HCT116 (cell line): Measurements from ENCODE around the gene RANBP1. TPM values are rescaled to one million over a fixed set of nuclear protein-coding genes. Genes with fewer than 3 reads are reported as not detected.

ENCODE experiments used
- ATAC-seq: fragments of 200-7000 bp; cut with Tn5 transposase; 2 replicates; pipeline ENCODE4 v1.9.1; 2020; ENCODE audit warnings: mild to moderate bottlenecking, moderate library complexity
- BruUV-seq: library from RNA; stranded (reverse); fragments of 400-500 nt; replicated peaks from 2 replicates; lab custom pipeline; 2021; lab: Mats Ljungman, UMichigan
- CTCF ChIA-PET: fragments of 300-600 bp; sonication (Branson Sonifier 250); formaldehyde crosslinking; loops from one replicate; lab custom pipeline; 2021; ENCODE audit warnings: antibody characterized with exemption; lab: Charles Lee
- POLR2A ChIA-PET: fragments of 300-600, 350-600 bp; sonication (Branson Sonifier 250); formaldehyde crosslinking; loops from one replicate; lab custom pipeline; 2021; ENCODE audit warnings: antibody characterized with exemption; lab: Charles Lee
- RAD21 ChIA-PET, 2 experiments: fragments of 300-600 bp; sonication (Branson Sonifier 250); formaldehyde crosslinking; loops; one replicate each; lab custom pipeline; 2023; ENCODE audit warnings: low total read pairs in 2 of 2; ENCODE audit not compliant: uncharacterized antibody in 2 of 2, unreplicated experiment in 2 of 2, low non-redundant PET in 1 of 2; lab: Charles Lee
- DNase-seq: peaks from one replicate; pipeline ENCODE4 v3.0.0-alpha.2; 2010; ENCODE audit warnings: low read depth, low spot score
- H2AFZ ChIP-seq: fragments of 200-600 bp; shearing (Covaris generic), sonication (generic); 2 replicates; pipeline ENCODE4 v1.6.1; 2017; ENCODE audit warnings: low read depth, mixed run types, mixed read lengths, antibody characterized with exemption, low read length; ENCODE audit not compliant: poor library complexity, severe bottlenecking
- H3K27ac ChIP-seq: 2 replicates; pipeline ENCODE4 v1.5.1; 2012; ENCODE audit warnings: low read depth, low read length
- H3K27me3 ChIP-seq: fragments of 200-600 bp; sonication (generic); 2 replicates; pipeline ENCODE4 v1.6.1; 2016; ENCODE audit warnings: mixed run types, low read length, mixed read lengths; ENCODE audit not compliant: insufficient read depth
- H3K36me3 ChIP-seq, 2 experiments: fragments of 200-500 bp in 1 of 2; fragments of 200-600 bp in 1 of 2; sonication (Bioruptor generic) in 1 of 2; sonication (generic) in 1 of 2; 2 replicates each; pipeline versions ENCODE4 v1.5.1 to v1.6.1; 2014 to 2016; ENCODE audit warnings: low read length in 2 of 2, inconsistent platforms in 1 of 2, mixed read lengths in 1 of 2, mixed run types in 1 of 2; ENCODE audit not compliant: insufficient read depth in 2 of 2, control insufficient read depth in 1 of 2
- H3K4me1 ChIP-seq, 2 experiments: fragments of 200-600 bp in 1 of 2; sonication (generic) in 1 of 2; 2 replicates each; pipeline versions ENCODE4 v1.5.1 to v1.6.1; 2012 to 2017; ENCODE audit warnings: low read length in 2 of 2, inconsistent platforms in 1 of 2, mild to moderate bottlenecking in 1 of 2, mixed read lengths in 1 of 2, mixed run types in 1 of 2, moderate library complexity in 1 of 2; ENCODE audit not compliant: insufficient read depth in 2 of 2, control insufficient read depth in 1 of 2
- H3K4me2 ChIP-seq: fragments of 200-600 bp; sonication (generic); 2 replicates; pipeline ENCODE4 v1.6.1; 2017; ENCODE audit warnings: mixed run types, low read length, mixed read lengths
- H3K4me3 ChIP-seq, 2 experiments: fragments of 200-600 bp in 1 of 2; sonication (generic) in 1 of 2; replicated peaks in 1 of 2; 2 replicates each; pipeline ENCODE4 v1.5.1; 2011 to 2016; ENCODE audit warnings: low read length in 2 of 2, control low read depth in 1 of 2, low read depth in 1 of 2, mild to moderate bottlenecking in 1 of 2, mixed read lengths in 1 of 2, mixed run types in 1 of 2
- H3K79me2 ChIP-seq: fragments of 200-600 bp; sonication (generic); 2 replicates; pipeline ENCODE4 v1.6.1; 2017; ENCODE audit warnings: mild to moderate bottlenecking, mixed run types, low read length, moderate library complexity, mixed read lengths; ENCODE audit not compliant: insufficient read depth
- H3K9ac ChIP-seq: fragments of 200-600 bp; sonication (generic); 2 replicates; pipeline ENCODE4 v1.6.1; 2016; ENCODE audit warnings: low read length, mixed read lengths
- H3K9me2 ChIP-seq: fragments of 200-600 bp; sonication (generic), shearing (Covaris generic); 2 replicates; pipeline ENCODE4 v1.6.1; 2017; ENCODE audit warnings: mixed run types, mild to moderate bottlenecking, moderate library complexity; ENCODE audit not compliant: insufficient read depth
- H3K9me3 ChIP-seq, 2 experiments: fragments of 200-500 bp in 1 of 2; fragments of 200-600 bp in 1 of 2; sonication (Bioruptor generic) in 1 of 2; sonication (generic) in 1 of 2; 2 replicates each; pipeline ENCODE4 v1.6.1; 2014 to 2017; ENCODE audit warnings: low read length in 2 of 2, mixed read lengths in 2 of 2, inconsistent platforms in 1 of 2, low read depth in 1 of 2, mild to moderate bottlenecking in 1 of 2, mixed run types in 1 of 2, moderate library complexity in 1 of 2; ENCODE audit not compliant: control insufficient read depth in 1 of 2, insufficient read depth in 1 of 2
- H4K20me1 ChIP-seq: fragments of 200-600 bp; sonication (generic), shearing (Covaris generic); 2 replicates; pipeline ENCODE4 v1.6.1; 2017; ENCODE audit warnings: mixed run types, mild to moderate bottlenecking, moderate library complexity; ENCODE audit not compliant: insufficient read depth
- CEBPB ChIP-seq: IDR thresholded peaks from 2 replicates; pipeline ENCODE4 v1.6.1; 2012; ENCODE audit warnings: low read depth
- CTCF ChIP-seq, 3 experiments: fragments of 200-600 bp in 1 of 3; sonication (generic) in 1 of 3; IDR thresholded peaks in 2 of 3; conservative IDR thresholded peaks in 1 of 3; 2 replicates each; pipeline ENCODE4 v1.5.1; 2012 to 2017; ENCODE audit warnings: low read depth in 2 of 3, low read length in 2 of 3, antibody characterized with exemption in 1 of 3, borderline replicate concordance in 1 of 3, control low read depth in 1 of 3, mild to moderate bottlenecking in 1 of 3, mixed read lengths in 1 of 3, mixed run types in 1 of 3, moderate library complexity in 1 of 3; ENCODE audit not compliant: insufficient read depth in 1 of 3
- EGR1 ChIP-seq: IDR thresholded peaks from 2 replicates; pipeline ENCODE4 v1.6.1; 2012; ENCODE audit warnings: low read depth
- EZH2 ChIP-seq: fragments of 200-600 bp; sonication (generic); IDR thresholded peaks from 2 replicates; pipeline ENCODE4 v1.6.1; 2017; ENCODE audit warnings: antibody characterized with exemption, mixed run types
- EZH2phosphoT487 ChIP-seq: fragments of 200-600 bp; IDR thresholded peaks from 2 replicates; pipeline ENCODE4 v1.6.1; 2018; ENCODE audit warnings: antibody characterized with exemption, borderline replicate concordance
- JUND ChIP-seq: IDR thresholded peaks from 2 replicates; pipeline ENCODE4 v1.6.1; 2012
- MAX ChIP-seq: IDR thresholded peaks from 2 replicates; pipeline ENCODE4 v1.6.1; 2012
- POLR2AphosphoS5 ChIP-seq: IDR thresholded peaks from 2 replicates; pipeline ENCODE4 v1.6.1; 2011; ENCODE audit warnings: mild to moderate bottlenecking, low read depth, low read length, moderate library complexity
- SP1 ChIP-seq: IDR thresholded peaks from 2 replicates; pipeline ENCODE4 v1.6.1; 2012; ENCODE audit warnings: low read depth
- SRF ChIP-seq: IDR thresholded peaks from 2 replicates; pipeline ENCODE4 v1.6.1; 2012; ENCODE audit warnings: low read depth
- TCF7L2 ChIP-seq: IDR thresholded peaks from 2 replicates; pipeline ENCODE4 v1.7.0; 2011; ENCODE audit warnings: borderline replicate concordance, inconsistent platforms; ENCODE audit not compliant: insufficient read depth, insufficient read length; ENCODE audit errors: extremely low read depth
- ZNF274 ChIP-seq: fragments of 200-500 bp; sonication (Bioruptor generic); IDR thresholded peaks from 2 replicates; pipeline ENCODE4 v1.6.1; 2014; ENCODE audit warnings: mild to moderate bottlenecking, low read depth, low read length, inconsistent platforms
- intact Hi-C: fragments of 100-400 bp; cut with micrococcal nuclease; formaldehyde crosslinking; loops from 2 replicates; pipeline ENCODE4 v1.10.0; 2022
- microRNA counts: library from miRNA; unstranded; fragments of <30 nt; microRNA quantifications from one replicate; lab custom pipeline; 2015
- microRNA-seq: library from miRNA; unstranded; fragments of <30 nt; microRNA quantifications from one replicate; pipeline ENCODE4, GENCODE V29; 2016; ENCODE audit warnings: borderline number of aligned reads
- total RNA-seq: library from RNA; stranded (reverse); gene quantifications from one replicate; pipeline ENCODE4 v1.2.1, GENCODE V29; 2021; ENCODE audit not compliant: unreplicated experiment

The RANBP1 gene
- total RNA-seq, 1 experiment from 2014 or later: 351 TPM

- Histone ChIP-seq H3K4me2 (no peak overlapping the region), H3K36me3 (no peaks in the 10 kb centered on the region), H2AFZ (no peak overlapping the region), H3K9me2 (no peaks in the 10 kb centered on the region), H3K9me3 (no peaks in the 10 kb centered on the region), H3K27ac (no peak overlapping the region), H4K20me1 (no peaks in the 10 kb centered on the region), H3K79me2 (no peaks in the 10 kb centered on the region), H3K4me1 (no peaks in the 10 kb centered on the region; a peak in 1 of 4 replicates), H3K27me3 (no peaks in the 10 kb centered on the region), H3K4me3 (no peak overlapping the region), H3K9ac (no peak overlapping the region)
- ChIA-PET RAD21 (no interaction called here), CTCF (interaction anchor here (2.7 kb wide), 1 partner anchor 62 kb away, joined by 11 read pairs; no protein-coding TSS in a partner anchor), POLR2A (no interaction called here)
- no TSS peak for BruUV-seq
- no peak for TF ChIP-seq TCF7L2
- no peak for TF ChIP-seq JUND
- no peak for TF ChIP-seq SRF
- TF ChIP-seq MAX: no peak
- no peak for TF ChIP-seq CEBPB
- TF ChIP-seq EGR1: no peak
- TF ChIP-seq EZH2phosphoT487: no peak
- TF ChIP-seq ZNF274: no peak
- no peak for TF ChIP-seq SP1
- no peak for TF ChIP-seq CTCF (IDR thresholded peaks at IDR 0.05 in 2 of 3, conservative IDR thresholded peaks at IDR 0.05 in 1 of 3; ENCODE audit: borderline replicate concordance in 1 of 3, insufficient read depth in 1 of 3, low read depth in 2 of 3, low read length in 2 of 3)
- TF ChIP-seq POLR2AphosphoS5: no peak
- TF ChIP-seq EZH2: no peak
- DNase-seq (no peak), ATAC-seq (no peak)
- intact Hi-C loops: no loop called here
Observed at GRCh38 chr22:20176421-20177085, 60.6 kb downstream of the RANBP1 start.

MicroRNAs encoded within 50 kb of the gene (microRNA counts, 767-probe panel; counts per million panel counts)
- not detected for microRNA hsa-miR-1306-3p (lab: Ali Mortazavi, UCI)

Small RNAs within 50 kb of the gene (microRNA-seq; reads per million reads assigned to microRNA genes)
- not detected for gene MIR6816

Other genes starting within 250 kb of the RANBP1 start
- gene COMT, start 174.3 kb upstream of the RANBP1 start, total RNA-seq: 109 TPM
- 19.7 TPM for gene TXNRD2, start 174.3 kb upstream of the RANBP1 start, total RNA-seq
- gene ARVCF, start 99.3 kb upstream of the RANBP1 start, total RNA-seq: 42.8 TPM
- gene TANGO2, start 95.0 kb upstream of the RANBP1 start, total RNA-seq: 17.0 TPM
- 43.8 TPM for gene DGCR8, start 35.9 kb upstream of the RANBP1 start, total RNA-seq
- 67.3 TPM for gene TRMT2A, start 1.1 kb downstream of the RANBP1 start, total RNA-seq
- 89.3 TPM for gene ZDHHC8, start 15.7 kb downstream of the RANBP1 start, total RNA-seq
- not detected for gene CCDC188, start 35.0 kb downstream of the RANBP1 start, total RNA-seq
- 19.0 TPM for gene RTN4R, start 152.2 kb downstream of the RANBP1 start, total RNA-seq
- gene DGCR6L, start 204.0 kb downstream of the RANBP1 start, total RNA-seq: 44.9 TPM